Measurements from ENCODE around the gene PI4KB. TPM values are rescaled to one million over a fixed set of nuclear protein-coding genes. Genes with fewer than 3 reads are reported as not detected.
A peak's percentile ranks its signal among the peaks of the same experiment; 100 is the strongest.

PI4KB gene
- total RNA-seq, 1 donor from 2014 or later, result 68.7 TPM

GRCh38 chr1:151325646-151326429, 1.4 kb downstream of the PI4KB start:
- DNase-seq, result no peak
- no peaks in the 10 kb centered on the region for H3K36me3 Mint-ChIP-seq (ENCODE audit: unreplicated experiment)
- peaks cover 13% of the 10 kb centered on the region for H3K27me3 Mint-ChIP-seq (ENCODE audit: unreplicated experiment)
- peaks cover 30% of the 10 kb centered on the region for H3K4me1 Mint-ChIP-seq (ENCODE audit: low read depth, unreplicated experiment)
- TF ChIP-seq CTCF (IDR thresholded peaks at IDR 0.05; ENCODE audit: partially characterized antibody, unreplicated experiment), result no peak
- peaks cover 5% of the 10 kb centered on the region for H3K9me3 Mint-ChIP-seq (ENCODE audit: unreplicated experiment)
- peak overlapping the region; percentile 96 for H3K27ac Mint-ChIP-seq (ENCODE audit: unreplicated experiment)
- H3K4me3 Mint-ChIP-seq (ENCODE audit: unreplicated experiment), result peak overlapping the region; percentile 99

GRCh38 chr1:151325231-151325630, 2.0 kb downstream of the PI4KB start:
- no peaks in the 10 kb centered on the region for H3K36me3 Mint-ChIP-seq (ENCODE audit: unreplicated experiment)
- H3K4me1 Mint-ChIP-seq (ENCODE audit: low read depth, unreplicated experiment), result peaks cover 32% of the 10 kb centered on the region
- no peak overlapping the region for H3K27ac Mint-ChIP-seq (ENCODE audit: unreplicated experiment)
- H3K27me3 Mint-ChIP-seq (ENCODE audit: unreplicated experiment), result peaks cover 13% of the 10 kb centered on the region
- no peak for DNase-seq
- peaks cover 5% of the 10 kb centered on the region for H3K9me3 Mint-ChIP-seq (ENCODE audit: unreplicated experiment)
- no peak for TF ChIP-seq CTCF (IDR thresholded peaks at IDR 0.05; ENCODE audit: partially characterized antibody, unreplicated experiment)
- H3K4me3 Mint-ChIP-seq (ENCODE audit: unreplicated experiment), result peak overlapping the region; percentile 20

- no peaks in the 10 kb centered on the region for H3K36me3 Mint-ChIP-seq (ENCODE audit: unreplicated experiment)
- H3K4me1 Mint-ChIP-seq (ENCODE audit: low read depth, unreplicated experiment), result peaks cover 32% of the 10 kb centered on the region
- peaks cover 13% of the 10 kb centered on the region for H3K27me3 Mint-ChIP-seq (ENCODE audit: unreplicated experiment)
- H3K27ac Mint-ChIP-seq (ENCODE audit: unreplicated experiment), result no peak overlapping the region
- DNase-seq, result no peak
- H3K4me3 Mint-ChIP-seq (ENCODE audit: unreplicated experiment), result no peak overlapping the region
- no peak for TF ChIP-seq CTCF (IDR thresholded peaks at IDR 0.05; ENCODE audit: partially characterized antibody, unreplicated experiment)
- peaks cover 5% of the 10 kb centered on the region for H3K9me3 Mint-ChIP-seq (ENCODE audit: unreplicated experiment)
Observed at GRCh38 chr1:151324390-151324930, 2.8 kb downstream of the PI4KB start.

GRCh38 chr1:151318975-151319374, 8.2 kb downstream of the PI4KB start:
- no peak for TF ChIP-seq CTCF (IDR thresholded peaks at IDR 0.05; ENCODE audit: partially characterized antibody, unreplicated experiment)
- no peaks in the 10 kb centered on the region for H3K9me3 Mint-ChIP-seq (ENCODE audit: unreplicated experiment)
- H3K4me3 Mint-ChIP-seq (ENCODE audit: unreplicated experiment), result no peak overlapping the region
- DNase-seq, result no peak
- H3K36me3 Mint-ChIP-seq (ENCODE audit: unreplicated experiment), result peaks cover 6% of the 10 kb centered on the region
- peaks cover 13% of the 10 kb centered on the region for H3K4me1 Mint-ChIP-seq (ENCODE audit: low read depth, unreplicated experiment)
- peaks cover 5% of the 10 kb centered on the region for H3K27me3 Mint-ChIP-seq (ENCODE audit: unreplicated experiment)
- H3K27ac Mint-ChIP-seq (ENCODE audit: unreplicated experiment), result no peak overlapping the region
